Left lung (tissue), 8 donors: Measurements from ENCODE around the gene SND1. TPM values are rescaled to one million over a fixed set of nuclear protein-coding genes. Genes with fewer than 3 reads are reported as not detected.

ENCODE experiments used
- microRNA-seq, 2 donors: library from miRNA; unstranded; fragments of <30 nt; microRNA quantifications; one replicate each; pipeline ENCODE4, GENCODE V29; 2019
- polyA plus RNA-seq, 6 donors: library from polyadenylated mRNA; unstranded; fragments of 120-200 nt; gene quantifications; one replicate each; pipeline ENCODE4 v1.2.1, GENCODE V29; 2013; ENCODE audit not compliant: insufficient read length in 6 of 6
- total RNA-seq, 2 donors: library from RNA; stranded (reverse); fragmentation: NEBNext Ultra II Directional; extraction: Animal tissue kit (Norgen Biotek cat#: 25700); gene quantifications; one replicate each; pipeline ENCODE4 v1.2.1, GENCODE V29; 2021
- donor health status: DM: no; HTN: yes; CAD: no.
- donor health status: DM: no; HTN: no; CAD: no.

SND1 gene
- total and polyA plus RNA-seq, 8 donors: 141 to 229 (median 156) TPM

Small RNA genes within 50 kb of the gene (microRNA-seq; reads per million reads assigned to microRNA genes)
- 0 reads per million in 2 donors for gene MIR593

Other genes with a start within 250 kb of the SND1 start
- 10 to 100 TPM; 15.1 to 16.9 TPM for gene GCC1, start 66.6 kb upstream of the SND1 start, total RNA-seq
- gene GCC1, start 66.6 kb upstream of the SND1 start, polyA plus RNA-seq: 10 to 100 TPM; 11.1 to 14.9 (median 12.3) TPM
- gene ARF5, start 63.8 kb upstream of the SND1 start, total RNA-seq: 100 to 1,000 TPM; 101 to 121 TPM
- gene ARF5, start 63.8 kb upstream of the SND1 start, polyA plus RNA-seq: 100 to 1,000 TPM; 181 to 212 (median 204) TPM
- under 1 TPM in 1 of 2 donors, not detected in 1; 0.81 TPM for gene FSCN3, start 58.5 kb upstream of the SND1 start, total RNA-seq
- under 1 TPM; 0.21 to 0.62 (median 0.35) TPM for gene FSCN3, start 58.5 kb upstream of the SND1 start, polyA plus RNA-seq
- not detected for gene PAX4, start 34.1 kb upstream of the SND1 start, total RNA-seq
- gene PAX4, start 34.1 kb upstream of the SND1 start, polyA plus RNA-seq: not detected